Stomach (tissue), 4 donors: ENCODE data around the gene SYT8.

Experiments used
- CTCF ChIP-seq, 7 experiments: fragments of 450-650 bp in 4 of 7; fragments of 200-600 bp in 3 of 7; sonication (generic) in 3 of 7; IDR thresholded peaks; one replicate each; pipeline ENCODE4 v1.5.1; 2016 to 2019; ENCODE audit warnings: antibody characterized with exemption in 7 of 7, control low read depth in 2 of 7, mild to moderate bottlenecking in 1 of 7
- EP300 ChIP-seq: sonication (generic); formaldehyde crosslinking; IDR thresholded peaks from one replicate; pipeline ENCODE4 v1.6.1; 2017; ENCODE audit warnings: antibody characterized with exemption
- POLR2A ChIP-seq, 4 donors: fragments of 450-650 bp; IDR thresholded peaks; one replicate each; pipeline ENCODE4 v1.6.1; 2016; ENCODE audit warnings: antibody characterized with exemption in 4 of 4, control low read depth in 2 of 4, mild to moderate bottlenecking in 1 of 4, moderate library complexity in 1 of 4

DNA sequence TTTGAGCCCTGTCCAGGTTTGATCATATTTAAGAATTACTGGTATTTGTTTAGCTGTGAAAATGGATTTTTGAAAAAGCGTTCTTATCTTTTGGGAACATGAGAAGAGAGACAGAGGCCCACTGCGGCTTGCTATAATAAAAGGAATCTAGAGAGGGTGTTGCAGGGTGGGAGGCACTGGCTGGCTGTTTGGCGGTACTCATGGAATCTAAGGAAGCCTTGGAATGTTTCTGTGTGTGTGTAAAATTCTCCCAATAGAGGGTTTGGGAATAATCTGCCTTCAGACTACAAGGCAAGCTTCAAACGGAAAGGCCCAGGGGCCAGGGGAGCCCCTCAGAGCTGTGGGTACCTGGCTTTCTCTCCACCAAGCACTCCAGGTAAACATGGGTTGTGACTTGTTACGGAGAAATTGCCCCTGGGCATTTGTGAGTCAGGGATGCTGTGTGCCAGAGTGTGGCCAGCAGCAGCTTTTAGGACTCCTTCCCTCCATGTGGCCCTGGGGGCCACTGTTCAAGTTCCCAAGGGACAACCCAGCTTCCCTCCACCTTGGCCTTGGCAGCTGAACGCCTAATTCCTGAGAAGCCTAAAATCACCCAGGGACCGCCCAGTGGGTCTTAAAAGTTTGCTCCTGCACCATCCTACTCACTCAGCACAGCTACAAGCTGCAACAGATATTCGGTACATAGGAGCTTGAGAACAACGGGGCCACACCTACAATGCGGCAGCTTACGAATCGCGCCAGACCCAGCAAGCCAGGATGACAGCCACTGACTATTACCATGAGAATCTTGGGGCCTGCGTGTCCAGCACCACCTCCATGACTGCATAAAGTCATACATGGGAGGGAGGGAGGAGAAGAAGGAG is 14.1 kb upstream of the SYT8 start:
- TF ChIP-seq EP300 (no peak), CTCF (IDR thresholded peaks at IDR 0.05) (no peak), POLR2A (IDR thresholded peaks at IDR 0.05) (no peak)
